Esophagus squamous epithelium (tissue), 5 donors: ENCODE results near the gene FNIP2. TPM values are rescaled to one million over a fixed set of nuclear protein-coding genes. Genes with fewer than 3 reads are reported as not detected.

Source experiments
- DNase-seq: peaks from one replicate; lab custom pipeline; 2025; lab: John Stamatoyannopoulos, UW
- H3K27ac ChIP-seq, 4 donors: fragments of 200-600 bp; sonication (generic); one replicate each; pipeline ENCODE4 v1.5.1; 2016 to 2019; ENCODE audit warnings: mild to moderate bottlenecking in 1 of 4
- H3K27me3 ChIP-seq, 4 donors: fragments of 200-600 bp; sonication (generic); 1 replicate in 3 of 4; 2 replicates in 1 of 4; pipeline versions ENCODE4 v1.5.1 to v1.6.0; 2017 to 2021; ENCODE audit warnings: antibody characterized with exemption in 1 of 4
- H3K36me3 ChIP-seq, 3 donors: fragments of 200-600 bp; sonication (generic); one replicate each; pipeline ENCODE4 v1.5.1; 2016 to 2019
- H3K4me1 ChIP-seq, 3 donors: fragments of 200-600 bp; sonication (generic); one replicate each; pipeline ENCODE4 v1.5.1; 2017 to 2019
- H3K4me3 ChIP-seq, 4 donors: fragments of 200-600 bp; sonication (generic); 1 replicate in 3 of 4; 2 replicates in 1 of 4; pipeline ENCODE4 v1.5.1; 2016 to 2019; ENCODE audit warnings: mild to moderate bottlenecking in 2 of 4, moderate library complexity in 1 of 4
- H3K9me3 ChIP-seq, 3 donors: fragments of 200-600 bp; sonication (generic); one replicate each; pipeline ENCODE4 v1.5.1; 2016 to 2019
- POLR2A ChIP-seq, 4 donors: fragments of 450-650 bp; IDR thresholded peaks; one replicate each; pipeline ENCODE4 v1.6.1; 2017; ENCODE audit warnings: antibody characterized with exemption in 4 of 4, mild to moderate bottlenecking in 4 of 4, moderate library complexity in 3 of 4
- WGBS, 2 donors: methylation state at CpG; one replicate each; pipeline ENCODE4 v1.1.5; 2018; 5-methylcytosine and 5-hydroxymethylcytosine counted together
- intact Hi-C: fragments of 100-400 bp; cut with DNase I; formaldehyde crosslinking; loops from one replicate; pipeline ENCODE4 v1.15.0; 2022
- total RNA-seq, 4 donors: library from RNA; depleted of rRNA; stranded (reverse); fragments of >200 nt; gene quantifications; one replicate each; pipeline ENCODE4 v1.1.0, GENCODE V29; 2016
- TF ChIP-seq, protein P1 (sequence below), 6 experiments: fragments of 450-650 bp in 4 of 6; fragments of 200-600 bp in 2 of 6; sonication (generic) in 2 of 6; IDR thresholded peaks; one replicate each; pipeline ENCODE4 v1.5.1; 2016 to 2019; ENCODE audit warnings: antibody characterized with exemption in 6 of 6, mild to moderate bottlenecking in 4 of 6, moderate library complexity in 4 of 6
- donor health status: DM: yes; HTN: yes; CAD: no.

FNIP2 gene
- 10 to 100 TPM in 3 of 4 donors, 1 to 10 TPM in 1; 6.0 to 28.8 (median 12.4) TPM for total RNA-seq

DNA sequence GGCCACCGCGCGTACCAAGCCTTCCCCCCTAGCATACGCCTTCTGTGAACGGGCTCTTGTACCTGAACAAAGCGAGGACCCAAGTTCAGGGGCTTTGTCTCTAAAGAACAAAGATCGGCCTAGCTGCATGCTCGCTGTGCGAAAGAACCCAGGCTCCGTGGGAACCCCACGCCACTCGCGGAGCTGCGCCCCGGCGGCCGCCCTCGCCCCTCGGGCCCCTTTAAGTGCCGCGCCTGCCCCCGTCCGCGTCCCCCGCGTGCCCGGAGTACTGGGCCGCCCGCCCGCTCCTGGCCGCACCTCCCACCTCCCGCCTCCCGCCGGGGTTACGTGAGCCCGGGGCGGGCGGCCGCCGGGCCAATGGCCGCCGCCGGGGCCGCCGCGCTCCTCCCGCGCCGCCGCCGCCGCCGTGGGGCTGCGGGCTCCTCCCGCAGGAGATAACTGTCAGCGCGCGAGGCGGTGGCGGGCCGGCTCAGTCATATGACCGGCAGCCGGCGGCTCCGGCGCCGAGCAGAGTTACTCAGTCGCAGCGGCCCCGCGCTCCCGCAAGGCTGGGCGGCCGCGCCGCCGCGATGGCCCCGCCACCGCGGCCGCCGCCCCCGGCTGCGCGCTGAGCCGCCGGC, at the start of gene FNIP2:
Gene FNIP2 (plus strand): TSS at position 472 of the 620 bp plus-strand sequence. CDS start 187 bp downstream, outside the sequence.
- H3K36me3 ChIP-seq = no peaks in the 10 kb centered on the region
- peak in 2 of 4 donors; percentile 47 to 54 for TF ChIP-seq POLR2A (IDR thresholded peaks at IDR 0.05)
- TF ChIP-seq, protein P1, sequence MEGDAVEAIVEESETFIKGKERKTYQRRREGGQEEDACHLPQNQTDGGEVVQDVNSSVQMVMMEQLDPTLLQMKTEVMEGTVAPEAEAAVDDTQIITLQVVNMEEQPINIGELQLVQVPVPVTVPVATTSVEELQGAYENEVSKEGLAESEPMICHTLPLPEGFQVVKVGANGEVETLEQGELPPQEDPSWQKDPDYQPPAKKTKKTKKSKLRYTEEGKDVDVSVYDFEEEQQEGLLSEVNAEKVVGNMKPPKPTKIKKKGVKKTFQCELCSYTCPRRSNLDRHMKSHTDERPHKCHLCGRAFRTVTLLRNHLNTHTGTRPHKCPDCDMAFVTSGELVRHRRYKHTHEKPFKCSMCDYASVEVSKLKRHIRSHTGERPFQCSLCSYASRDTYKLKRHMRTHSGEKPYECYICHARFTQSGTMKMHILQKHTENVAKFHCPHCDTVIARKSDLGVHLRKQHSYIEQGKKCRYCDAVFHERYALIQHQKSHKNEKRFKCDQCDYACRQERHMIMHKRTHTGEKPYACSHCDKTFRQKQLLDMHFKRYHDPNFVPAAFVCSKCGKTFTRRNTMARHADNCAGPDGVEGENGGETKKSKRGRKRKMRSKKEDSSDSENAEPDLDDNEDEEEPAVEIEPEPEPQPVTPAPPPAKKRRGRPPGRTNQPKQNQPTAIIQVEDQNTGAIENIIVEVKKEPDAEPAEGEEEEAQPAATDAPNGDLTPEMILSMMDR (IDR thresholded peaks at IDR 0.05) = no peak
- 0% methylated on average over 5 to 7 of the region's 88 CpGs for WGBS, 2 donors
- peaks cover 3 to 56% (median 17%) of the 10 kb centered on the region in 3 donors for H3K4me1 ChIP-seq
- H3K4me3 ChIP-seq = peak within 1 kb of the TSS; percentile 86 to 94 (median 88)
- H3K9me3 ChIP-seq = no peaks in the 10 kb centered on the region
- intact Hi-C loops = no loop called here
- H3K27ac ChIP-seq = peak within 1 kb of the TSS; percentile 84 to 94 (median 92)
- H3K27me3 ChIP-seq = no peaks in the 10 kb centered on the region
- DNase-seq = peak; percentile 8

DNA sequence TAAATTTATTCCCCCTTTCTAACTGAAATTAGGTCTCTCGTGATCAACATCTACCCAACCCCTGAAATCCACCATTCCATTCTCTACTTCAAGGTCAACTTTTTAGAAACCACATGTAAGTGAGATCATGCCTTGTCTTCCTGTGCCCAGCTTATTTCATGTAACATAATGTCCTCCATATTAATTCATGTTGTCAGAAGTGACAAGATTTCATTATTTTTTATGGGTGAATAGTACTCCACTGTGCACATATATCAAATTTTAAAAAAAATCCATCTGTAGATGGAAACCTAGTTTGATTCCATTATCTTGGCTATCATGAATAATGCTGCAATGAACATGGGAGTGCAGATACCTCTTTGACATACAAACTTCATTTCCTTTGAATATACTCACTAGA, 47.1 kb upstream of the FNIP2 start:
- Histone ChIP-seq H3K4me1 (peaks cover 6 to 20% (median 7%) of the 10 kb centered on the region in 3 donors), H3K27ac (no peak overlapping the region), H3K36me3 (peaks cover 0 to 46% (median 4%) of the 10 kb centered on the region in 3 donors), H3K27me3 (peaks cover 0 to 3% (median 0%) of the 10 kb centered on the region in 4 donors), H3K9me3 (no peaks in the 10 kb centered on the region), H3K4me3 (no peak overlapping the region)
- no peak for DNase-seq
- TF ChIP-seq, protein P1 (IDR thresholded peaks at IDR 0.05) = no peak
- no peak for TF ChIP-seq POLR2A (IDR thresholded peaks at IDR 0.05)
- intact Hi-C loops = no loop called here
- 93 to 100% methylated on average over 1 of the region's 1 CpG for WGBS, 2 donors

DNA sequence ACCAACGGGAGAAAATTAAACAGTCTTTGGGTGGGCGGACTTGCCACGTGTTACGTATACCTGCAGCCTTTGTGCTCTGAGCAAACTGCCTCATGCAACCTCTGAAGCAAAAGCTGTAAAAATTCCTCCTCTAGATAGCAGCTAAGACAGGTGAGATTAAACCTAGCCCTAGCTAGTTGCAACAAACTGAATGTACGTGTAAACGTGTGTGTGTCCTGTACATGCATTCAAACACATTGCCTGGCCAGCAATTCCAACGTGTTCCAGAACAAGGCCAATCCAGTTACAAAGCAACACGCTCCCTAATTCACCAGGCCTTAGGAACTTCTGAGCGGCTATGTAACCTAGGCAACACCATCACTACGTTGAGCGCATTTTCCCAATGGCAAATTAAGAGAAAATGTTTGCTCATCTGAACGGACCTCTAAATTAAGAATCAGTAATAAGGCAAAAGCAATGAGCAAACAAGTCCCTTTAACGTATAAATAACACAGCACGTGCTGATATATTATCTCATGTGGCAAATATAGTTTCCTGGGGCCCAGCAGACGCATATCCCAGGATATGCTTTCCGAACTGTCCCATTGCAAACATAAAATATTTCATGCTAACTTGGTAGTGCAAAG, 46.4 kb upstream of the FNIP2 start:
- H3K27me3 ChIP-seq = peaks cover 0 to 3% (median 0%) of the 10 kb centered on the region in 4 donors
- H3K4me1 ChIP-seq = peaks cover 6 to 20% (median 7%) of the 10 kb centered on the region in 3 donors
- DNase-seq = no peak
- intact Hi-C loops = no loop called here
- peak overlapping the region; percentile 74 to 89 (median 81) for H3K4me3 ChIP-seq
- H3K9me3 ChIP-seq = no peaks in the 10 kb centered on the region
- peaks cover 0 to 39% (median 0%) of the 10 kb centered on the region in 3 donors for H3K36me3 ChIP-seq
- H3K27ac ChIP-seq = peak overlapping the region; percentile 85 to 93 (median 90)
- WGBS, 2 donors = 9 to 11% methylated on average over 16 of the region's 16 CpGs
- TF ChIP-seq, protein P1 (IDR thresholded peaks at IDR 0.05) = no peak
- TF ChIP-seq POLR2A (IDR thresholded peaks at IDR 0.05) = no peak

DNA sequence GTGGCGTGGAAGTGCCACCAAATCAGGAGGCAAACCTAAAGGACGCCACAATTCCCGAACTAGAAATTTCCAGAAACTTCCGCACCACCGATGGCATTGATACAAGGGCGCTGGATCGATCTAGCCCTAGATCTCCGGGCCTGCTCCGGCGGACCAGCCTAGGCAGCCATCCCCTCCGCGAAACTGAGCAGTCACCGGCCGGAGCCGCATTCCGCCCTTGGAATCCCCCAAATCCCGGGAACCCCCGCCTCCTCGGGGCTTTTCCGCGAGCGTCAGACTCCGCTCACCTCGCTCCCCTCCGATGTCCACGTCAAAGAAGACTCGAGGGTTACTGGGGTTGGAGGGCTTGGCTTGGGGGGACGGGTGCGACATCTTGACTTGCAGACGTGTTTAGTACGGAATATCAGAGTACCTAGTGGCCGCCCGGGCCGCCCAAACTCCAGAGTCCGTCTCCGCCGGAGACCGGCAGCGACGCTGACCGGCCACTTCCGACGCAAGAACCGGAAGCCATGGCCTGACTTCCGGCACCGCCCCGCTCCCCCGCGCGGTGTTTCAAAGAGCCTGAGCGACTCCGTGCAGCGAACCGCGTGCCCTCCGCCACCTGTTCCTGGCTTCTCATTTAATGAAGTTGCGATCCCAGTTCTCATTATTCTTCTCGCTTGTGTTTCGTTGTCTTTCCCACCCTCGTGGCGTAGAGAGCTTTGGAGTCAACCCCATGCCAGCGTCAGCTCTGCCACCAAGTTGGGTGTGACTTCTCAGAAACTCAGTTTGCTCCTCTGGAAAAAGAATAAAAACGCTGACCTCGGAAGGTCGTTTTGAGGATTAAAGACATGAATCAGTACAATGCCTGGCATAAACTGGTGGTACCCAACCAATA, 45.7 kb upstream of the FNIP2 start, which contains the start of gene PPID:
Gene PPID (minus strand): TSS at position 480 of the 877 bp plus-strand sequence. CDS start 108 bp downstream, at position 372.
- no peak for DNase-seq
- TF ChIP-seq, protein P1 (IDR thresholded peaks at IDR 0.05) = peak in 2 of 6 experiments; percentile 5 to 7
- peak in 2 of 4 donors; percentile 45 to 68 for TF ChIP-seq POLR2A (IDR thresholded peaks at IDR 0.05)
- WGBS, 2 donors = 0 to 1% methylated on average over 39 to 47 of the region's 65 CpGs
- Histone ChIP-seq H3K27me3 (peaks cover 0 to 3% (median 0%) of the 10 kb centered on the region in 4 donors), H3K4me3 (peak within 1 kb of the TSS; percentile 74 to 89 (median 81)), H3K36me3 (peaks cover 0 to 32% (median 0%) of the 10 kb centered on the region in 3 donors), H3K9me3 (no peaks in the 10 kb centered on the region), H3K27ac (peak within 1 kb of the TSS; percentile 85 to 93 (median 90)), H3K4me1 (peaks cover 6 to 20% (median 7%) of the 10 kb centered on the region in 3 donors)
- intact Hi-C loops = no loop called here
